ENCODE data around the gene SIGLEC11. TPM values are rescaled to one million over a fixed set of nuclear protein-coding genes. Genes with fewer than 3 reads are reported as not detected.
A peak's percentile ranks its signal among the peaks of the same experiment; 100 is the strongest.

The SIGLEC11 gene
- total and polyA plus RNA-seq, 2 of the 13 experiments (the other 11 are each of a cell fraction or from before 2014, with no cell fraction given) = not detected

GRCh38 chr19:49929611-49930482 lies 31.1 kb downstream of the SIGLEC11 start (continued):
- no peak; the same call in 1 of the 2 replicates for TF ChIP-seq HINFP (CRISPR knock-in tag; IDR thresholded peaks at IDR 0.05; ENCODE audit: low read depth)
- peak; percentile 75; the same call in 1 of the 2 replicates for TF ChIP-seq CREB3 (CRISPR knock-in tag; IDR thresholded peaks at IDR 0.05)
- TF ChIP-seq KLF11 (CRISPR knock-in tag; IDR thresholded peaks at IDR 0.05) = 0 out of 2 replicates have a peak, but pooled peaks have one; percentile 49
- 0 out of 2 replicates have a peak, but pooled peaks have one; percentile 5 for TF ChIP-seq ZNF629 (CRISPR knock-in tag; conservative IDR thresholded peaks at IDR 0.05)
- TF ChIP-seq ZNF10 (CRISPR knock-in tag; IDR thresholded peaks at IDR 0.05; ENCODE audit: borderline replicate concordance, low read depth) = no peak
- peak; percentile 83; the same call in 1 of the 2 replicates for TF ChIP-seq TERF1 (CRISPR knock-in tag; IDR thresholded peaks at IDR 0.05)
- TF ChIP-seq KMT2A (CRISPR knock-in tag; IDR thresholded peaks at IDR 0.05) = no peak
- TF ChIP-seq RARG (CRISPR knock-in tag; IDR thresholded peaks at IDR 0.05; ENCODE audit: low read depth) = 0 out of 2 replicates have a peak, but pooled peaks have one; percentile 14
- TF ChIP-seq ZNF431 (CRISPR knock-in tag; IDR thresholded peaks at IDR 0.05; ENCODE audit: borderline replicate concordance, low read depth) = peak; percentile 82
- no peak for TF ChIP-seq ZNF670 (CRISPR knock-in tag; IDR thresholded peaks at IDR 0.05; ENCODE audit: borderline replicate concordance)
- no peak for TF ChIP-seq LCORL (IDR thresholded peaks at IDR 0.05)
- peak; percentile 51; the same call in 1 of the 2 replicates for TF ChIP-seq LCORL (CRISPR knock-in tag; IDR thresholded peaks at IDR 0.05)
- TF ChIP-seq TBL1XR1 (IDR thresholded peaks at IDR 0.05; ENCODE audit: borderline replicate concordance, low read length, partially characterized antibody) = no peak
- no peak for TF ChIP-seq SNRNP70 (IDR thresholded peaks at IDR 0.05; ENCODE audit: low read depth, low read length)
- no peak for TF ChIP-seq ZNF33A (CRISPR knock-in tag; IDR thresholded peaks at IDR 0.05; ENCODE audit: borderline replicate concordance)
- no peak for TF ChIP-seq ZNF251 (CRISPR knock-in tag; IDR thresholded peaks at IDR 0.05)
- 0 out of 2 replicates have a peak, but pooled peaks have one; percentile 13 for TF ChIP-seq EEA1 (CRISPR knock-in tag; IDR thresholded peaks at IDR 0.05; ENCODE audit: borderline replicate concordance)
- no peak for TF ChIP-seq IKZF1 (IDR thresholded peaks at IDR 0.05)
- peak; percentile 64; the same call in 1 of the 2 replicates for TF ChIP-seq MIXL1 (CRISPR knock-in tag; IDR thresholded peaks at IDR 0.05)
- TF ChIP-seq CEBPG (CRISPR knock-in tag; IDR thresholded peaks at IDR 0.05) = no peak
- peak; percentile 53; the same call in 1 of the 2 replicates for TF ChIP-seq MAZ (IDR thresholded peaks at IDR 0.05; ENCODE audit: borderline replicate concordance, low read depth, low read length)
- peak; percentile 38; the same call in 1 of the 2 replicates for TF ChIP-seq MAZ (CRISPR knock-in tag; IDR thresholded peaks at IDR 0.05; ENCODE audit: low read depth)
- TF ChIP-seq CBX1 (IDR thresholded peaks at IDR 0.05; ENCODE audit: low read depth) = peak; percentile 90
- TF ChIP-seq DMAP1 (CRISPR knock-in tag; IDR thresholded peaks at IDR 0.05) = peak; percentile 73; the same call in 1 of the 2 replicates
- TF ChIP-seq PCBP2 (optimal IDR thresholded peaks at IDR 0.05; ENCODE audit: low read depth, low read length, poor library complexity, severe bottlenecking) = peak; percentile 62
- no peak; the same call in 1 of the 2 replicates for TF ChIP-seq ZNF354B (CRISPR knock-in tag; IDR thresholded peaks at IDR 0.05)
- no peak for TF ChIP-seq TRIM24 (CRISPR knock-in tag; IDR thresholded peaks at IDR 0.05)
- peak; percentile 66; the same call in 1 of the 2 replicates for TF ChIP-seq ZNF776 (CRISPR knock-in tag; IDR thresholded peaks at IDR 0.05)
- TF ChIP-seq ZNF543 (CRISPR knock-in tag; IDR thresholded peaks at IDR 0.05) = no peak; the same call in 1 of the 2 replicates
